HG03460 (cell line): ENCODE data around the gene DNAJC17.
A peak's percentile ranks its signal among the peaks of the same experiment; 100 is the strongest.

Experiments used
- ATAC-seq: cut with Tn5 transposase; IDR thresholded peaks from one replicate; pipeline ENCODE4 v1.9.1; 2021; ENCODE audit not compliant: unreplicated experiment

Gene DNAJC17

GRCh38 chr15:40792394-40792793 is 14.9 kb downstream of the DNAJC17 start:
- no peak for ATAC-seq

DNA sequence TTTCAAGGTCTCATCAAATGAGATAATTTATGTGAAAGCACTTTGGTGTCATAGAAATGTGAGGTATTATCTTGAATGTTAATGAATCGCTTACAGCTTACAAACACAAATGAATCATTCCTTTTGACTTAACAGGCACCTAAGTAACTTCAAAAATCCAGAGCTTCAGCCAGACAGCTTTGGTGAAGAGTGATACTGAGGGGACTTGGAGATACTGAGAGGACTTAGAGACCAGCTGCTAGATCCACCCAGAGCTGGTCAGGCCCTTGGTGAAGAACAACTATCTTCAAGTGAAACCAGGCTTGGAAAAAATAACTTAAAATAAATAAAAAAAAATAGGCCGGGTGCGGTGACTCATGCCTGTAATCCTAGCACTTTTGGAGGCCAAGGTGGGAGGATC is 16.6 kb downstream of the DNAJC17 start:
- no peak for ATAC-seq

GRCh38 chr15:40789999-40790398 is 17.3 kb downstream of the DNAJC17 start:
- ATAC-seq, result no peak

DNA sequence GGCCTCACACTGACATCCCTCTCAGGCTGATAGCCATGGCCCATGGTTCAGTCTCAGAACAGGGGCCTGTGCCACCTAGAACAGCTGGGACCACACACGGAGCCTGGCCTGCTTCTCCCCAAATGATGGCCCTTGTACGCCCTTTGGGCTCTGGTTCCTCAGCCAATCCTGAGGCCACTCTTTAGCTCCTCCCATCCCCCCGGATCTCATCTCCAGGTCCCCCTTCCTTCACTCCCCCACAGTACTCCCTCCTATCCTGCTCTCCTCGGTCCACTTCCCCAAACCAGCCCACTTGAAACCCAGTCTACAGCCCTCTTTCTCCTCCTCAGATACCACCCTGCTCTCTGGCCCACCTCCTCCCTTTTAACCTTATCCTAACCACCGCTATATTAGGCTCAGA is 18.2 kb downstream of the DNAJC17 start:
- no peak for ATAC-seq

GRCh38 chr15:40787991-40788390 is 19.3 kb downstream of the DNAJC17 start:
- no peak for ATAC-seq

DNA sequence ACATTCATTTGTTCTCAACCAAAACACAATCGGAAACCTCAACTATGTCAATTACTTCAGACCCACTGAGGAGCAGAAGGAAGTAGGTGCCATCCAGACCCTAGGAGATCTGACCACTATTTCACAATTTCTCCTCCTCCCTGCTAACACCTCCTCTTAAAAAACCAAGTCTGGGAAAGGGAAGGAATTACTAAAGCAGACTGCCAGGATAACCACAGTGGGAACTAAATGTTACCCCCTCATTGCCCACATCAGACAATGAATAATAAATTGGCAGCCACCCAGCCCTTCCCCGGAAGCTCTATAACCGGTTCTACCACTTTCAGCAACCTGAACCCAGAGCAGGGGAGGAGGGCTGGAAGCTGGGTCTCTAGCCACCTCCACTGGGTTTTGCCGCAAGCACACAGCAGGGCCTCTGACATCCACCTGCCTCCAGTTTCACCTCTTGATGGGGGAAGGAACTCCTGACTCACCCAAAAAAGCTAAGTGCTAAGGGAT is 19.9 kb downstream of the DNAJC17 start:
- ATAC-seq, result no peak

- no peak for ATAC-seq
Observed at GRCh38 chr15:40785814-40786213, 21.5 kb downstream of the DNAJC17 start.

GRCh38 chr15:40785164-40785563 is 22.1 kb downstream of the DNAJC17 start:
- ATAC-seq, result no peak

- peak; percentile 64 for ATAC-seq
Observed at GRCh38 chr15:40782609-40783227, 24.6 kb downstream of the DNAJC17 start.

- no peak for ATAC-seq
Observed at GRCh38 chr15:40776537-40777141, 30.6 kb downstream of the DNAJC17 start.

GRCh38 chr15:40775740-40776536 is 31.3 kb downstream of the DNAJC17 start:
- ATAC-seq, result no peak

GRCh38 chr15:40775007-40775406 is 32.3 kb downstream of the DNAJC17 start:
- ATAC-seq, result no peak

DNA sequence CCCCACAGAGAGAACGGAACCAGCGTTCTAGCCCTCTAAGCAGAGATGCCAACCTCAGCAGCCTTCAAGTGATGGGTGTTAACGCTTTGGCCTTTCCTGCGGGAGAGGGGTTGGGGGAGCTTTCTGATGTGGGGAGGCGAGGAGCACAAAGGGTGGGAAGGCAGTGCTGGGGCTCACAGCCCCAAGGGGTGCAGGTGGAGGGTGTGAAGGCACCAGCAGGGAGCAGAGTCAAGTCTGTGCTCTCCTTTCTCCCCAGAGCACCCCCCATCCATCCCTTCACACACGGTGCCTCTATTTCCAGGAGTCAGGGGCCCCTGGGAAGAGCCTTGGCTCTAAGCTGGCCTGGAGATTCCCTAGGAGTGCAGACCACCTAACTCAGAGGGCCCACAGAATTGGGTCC is 33.4 kb downstream of the DNAJC17 start:
- ATAC-seq, result no peak

- ATAC-seq, result no peak
Observed at GRCh38 chr15:40773496-40773895, 33.8 kb downstream of the DNAJC17 start.

DNA sequence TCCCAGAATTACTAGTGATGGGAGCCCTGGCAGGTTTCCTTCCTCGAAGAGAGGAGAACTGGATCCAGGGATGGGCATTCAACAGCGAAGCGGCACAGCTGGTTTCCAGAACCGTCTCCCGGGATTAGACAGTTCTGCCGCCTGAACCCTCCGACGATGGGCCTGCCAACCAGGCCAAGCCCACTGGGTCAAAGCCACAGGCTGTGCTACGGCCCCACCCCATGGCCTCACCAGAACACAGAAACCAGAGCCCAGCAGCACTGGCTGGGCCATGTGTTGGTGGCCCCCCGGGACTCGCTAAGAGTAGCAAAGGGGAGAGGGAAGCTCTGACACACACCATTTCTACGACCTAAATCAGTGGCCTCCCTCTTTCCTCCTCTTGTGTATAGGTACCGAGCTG is 35.3 kb downstream of the DNAJC17 start:
- ATAC-seq, result no peak

DNA sequence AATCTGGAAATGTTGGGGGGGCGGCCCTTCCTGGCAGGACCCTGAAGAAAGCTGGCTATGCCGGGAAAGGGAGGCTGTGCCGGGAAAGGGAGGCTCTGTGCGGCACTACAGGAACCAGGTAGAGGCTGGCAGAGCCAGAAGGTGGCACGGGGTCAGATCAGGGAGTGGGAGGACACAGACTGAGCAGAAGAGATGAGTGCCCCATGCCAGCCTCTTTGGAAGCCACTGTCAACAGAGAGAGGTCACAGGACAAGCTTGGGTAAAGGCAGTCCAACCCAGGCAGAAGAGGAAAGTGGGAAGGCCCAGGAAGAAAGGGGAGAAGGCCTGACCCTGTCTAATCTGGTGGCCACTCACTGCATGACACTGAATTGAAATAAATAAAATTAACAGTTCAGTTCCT is 36.0 kb downstream of the DNAJC17 start:
- ATAC-seq, result no peak

- ATAC-seq, result no peak
Observed at GRCh38 chr15:40770147-40770721, 37.0 kb downstream of the DNAJC17 start.

- peak; percentile 50 for ATAC-seq
Observed at GRCh38 chr15:40769274-40770146, 37.8 kb downstream of the DNAJC17 start, which contains the start of gene C15orf62. Gene C15orf62 (plus strand): TSS chr15:40769980. CDS start chr15:40770496, 516 bp downstream.

DNA sequence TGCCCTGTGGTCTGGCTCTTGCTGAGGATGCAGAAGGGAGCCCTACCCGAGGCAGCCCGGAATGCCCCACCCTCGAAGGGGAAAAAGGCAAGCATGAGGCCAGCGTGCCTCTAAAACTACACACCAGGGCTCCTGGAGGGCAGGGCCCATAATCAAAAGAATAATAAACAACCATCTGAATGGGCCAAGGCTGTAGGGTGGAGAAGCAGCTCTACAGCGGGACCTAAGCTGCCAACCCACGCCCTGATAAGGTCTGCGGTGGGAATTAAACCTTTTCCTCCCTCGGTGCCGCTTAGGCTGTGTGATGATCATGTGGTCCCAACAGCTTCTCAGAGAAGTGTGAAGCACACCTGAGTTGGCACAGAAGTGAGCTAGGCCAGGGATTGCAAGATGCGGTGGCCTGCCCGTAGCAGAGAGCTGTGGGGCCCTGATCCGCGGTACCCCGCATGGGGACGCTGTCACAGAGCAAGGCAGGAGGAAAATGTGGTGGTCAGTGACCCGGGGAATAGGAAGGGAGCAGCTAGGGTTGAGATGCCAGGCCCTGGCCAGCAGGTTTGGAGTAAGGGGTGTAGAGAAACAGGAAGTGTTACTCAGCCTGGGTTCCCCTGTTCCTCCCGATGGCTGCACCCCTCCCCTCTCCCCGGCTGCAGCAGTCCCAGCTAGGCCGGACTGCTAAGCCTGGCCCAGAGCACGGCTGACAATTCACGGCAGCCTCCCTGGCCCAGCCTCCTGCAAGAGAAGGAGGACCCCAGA is 38.6 kb downstream of the DNAJC17 start:
- no peak for ATAC-seq
